Testis (tissue), 3 donors: ENCODE data around the gene DQX1. TPM values are rescaled to one million over a fixed set of nuclear protein-coding genes. Genes with fewer than 3 reads are reported as not detected.

Experiments used
- DNase-seq: peaks from one replicate; pipeline ENCODE4 v3.0.0-alpha.2; 2019
- H3K27ac ChIP-seq, 2 donors: fragments of 200-600 bp; sonication (generic); one replicate each; pipeline ENCODE4 v1.5.1; 2019
- H3K27me3 ChIP-seq: fragments of 200-600 bp; sonication (generic); one replicate; pipeline ENCODE4 v1.5.1; 2019
- H3K36me3 ChIP-seq: fragments of 200-600 bp; sonication (generic); one replicate; pipeline ENCODE4 v1.5.1; 2017; ENCODE audit warnings: low read depth; ENCODE audit errors: missing control alignments
- H3K4me1 ChIP-seq: fragments of 200-600 bp; sonication (generic); one replicate; pipeline ENCODE4 v1.5.1; 2019
- H3K4me3 ChIP-seq, 2 donors: fragments of 200-600 bp; sonication (generic); one replicate each; pipeline ENCODE4 v1.5.1; 2017 to 2019
- H3K9me3 ChIP-seq: fragments of 200-600 bp; sonication (generic); one replicate; pipeline ENCODE4 v1.5.1; 2017
- POLR2A ChIP-seq: fragments of 450-650 bp; IDR thresholded peaks from one replicate; pipeline ENCODE4 v1.6.1; 2017; ENCODE audit warnings: antibody characterized with exemption, mild to moderate bottlenecking, moderate library complexity
- WGBS, 2 donors: methylation state at CpG; one replicate each; pipeline ENCODE4 v1.1.5; 2018; 5-methylcytosine and 5-hydroxymethylcytosine counted together
- intact Hi-C: fragments of 100-400 bp; cut with DNase I; formaldehyde crosslinking; loops from one replicate; pipeline ENCODE4 v1.15.1; 2023; ENCODE audit warnings: low total_unique reads
- polyA plus RNA-seq: library from polyadenylated mRNA; stranded (reverse); fragments of 350-450 nt; fragmentation: Illumina TruSeq; extraction: RNeasy Lipid Tissue Mini Kit (QIAGEN cat#74804); gene quantifications from one replicate; pipeline ENCODE4 v1.2.3, GENCODE V29; 2014; ENCODE audit warnings: low read depth, low replicate concordance; ENCODE audit not compliant: insufficient read depth
- total RNA-seq, 2 donors: library from RNA; depleted of rRNA; stranded (reverse); fragments of >200 nt; gene quantifications; one replicate each; pipeline ENCODE4 v1.2.3, GENCODE V29; 2016
- TF ChIP-seq, protein P1 (sequence below), 3 experiments: fragments of 450-650 bp in 2 of 3; fragments of 200-600 bp in 1 of 3; sonication (generic) in 1 of 3; IDR thresholded peaks; one replicate each; pipeline ENCODE4 v1.5.1; 2016 to 2019; ENCODE audit warnings: antibody characterized with exemption in 3 of 3, mild to moderate bottlenecking in 2 of 3, moderate library complexity in 1 of 3

DQX1 gene
- total and polyA plus RNA-seq, 3 donors from 2014 or later: 0.43 to 0.86 TPM; not detected in 1

DNA sequence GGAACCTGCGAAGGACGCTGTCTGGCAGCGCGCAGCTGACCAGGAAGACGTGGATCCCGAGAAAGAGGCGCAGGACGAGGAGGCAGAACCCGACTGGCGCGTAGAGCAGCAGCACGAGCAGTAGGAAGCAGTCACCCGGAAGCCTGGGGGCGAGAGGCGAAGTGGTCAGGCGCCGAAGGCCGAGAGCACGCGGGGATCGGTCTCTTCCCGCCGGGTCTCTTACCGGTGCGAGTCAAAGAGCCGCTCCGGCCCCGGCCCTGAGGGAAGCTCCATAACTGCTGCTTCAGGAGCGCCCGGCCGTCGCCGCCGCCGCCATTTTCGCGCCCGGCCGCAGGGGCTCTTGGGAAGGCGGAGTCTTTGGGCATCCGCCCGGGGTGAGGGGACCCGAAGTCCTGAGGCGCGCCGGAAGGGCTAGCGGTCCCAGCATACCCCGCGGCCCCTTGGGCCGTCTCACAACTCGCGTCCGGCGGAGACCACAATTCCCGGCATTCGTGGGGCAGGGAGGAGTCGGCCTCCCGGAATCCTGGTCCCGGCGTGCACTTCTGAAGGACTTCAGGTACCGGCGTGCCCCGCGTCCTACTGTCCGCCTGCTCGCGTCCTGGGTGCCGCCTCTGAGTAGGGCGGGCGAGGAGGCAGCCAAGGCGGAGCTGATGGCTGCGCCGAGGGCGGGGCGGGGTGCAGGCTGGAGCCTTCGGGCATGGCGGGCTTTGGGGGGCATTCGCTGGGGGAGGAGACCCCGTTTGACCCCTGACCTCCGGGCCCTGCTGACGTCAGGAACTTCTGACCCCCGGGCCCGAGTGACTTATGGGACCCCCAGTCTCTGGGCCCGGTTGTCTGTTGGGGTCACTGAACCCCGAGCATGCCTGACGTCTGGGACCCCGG lies 3.6 kb upstream of the DQX1 start, which contains the start of the genes AUP1 and HTRA2:
Gene AUP1 (minus strand): TSS at position 350 of the 882 bp plus-strand sequence. CDS start 77 bp downstream, at position 273.
Gene HTRA2 (plus strand): TSS at position 577 of the 882 bp plus-strand sequence. CDS start 74 bp downstream, at position 651.
- H3K36me3 ChIP-seq: no peaks in the 10 kb centered on the region
- 0 to 3% methylated on average over 15 to 56 of the region's 87 CpGs for WGBS, 2 donors

DNA sequence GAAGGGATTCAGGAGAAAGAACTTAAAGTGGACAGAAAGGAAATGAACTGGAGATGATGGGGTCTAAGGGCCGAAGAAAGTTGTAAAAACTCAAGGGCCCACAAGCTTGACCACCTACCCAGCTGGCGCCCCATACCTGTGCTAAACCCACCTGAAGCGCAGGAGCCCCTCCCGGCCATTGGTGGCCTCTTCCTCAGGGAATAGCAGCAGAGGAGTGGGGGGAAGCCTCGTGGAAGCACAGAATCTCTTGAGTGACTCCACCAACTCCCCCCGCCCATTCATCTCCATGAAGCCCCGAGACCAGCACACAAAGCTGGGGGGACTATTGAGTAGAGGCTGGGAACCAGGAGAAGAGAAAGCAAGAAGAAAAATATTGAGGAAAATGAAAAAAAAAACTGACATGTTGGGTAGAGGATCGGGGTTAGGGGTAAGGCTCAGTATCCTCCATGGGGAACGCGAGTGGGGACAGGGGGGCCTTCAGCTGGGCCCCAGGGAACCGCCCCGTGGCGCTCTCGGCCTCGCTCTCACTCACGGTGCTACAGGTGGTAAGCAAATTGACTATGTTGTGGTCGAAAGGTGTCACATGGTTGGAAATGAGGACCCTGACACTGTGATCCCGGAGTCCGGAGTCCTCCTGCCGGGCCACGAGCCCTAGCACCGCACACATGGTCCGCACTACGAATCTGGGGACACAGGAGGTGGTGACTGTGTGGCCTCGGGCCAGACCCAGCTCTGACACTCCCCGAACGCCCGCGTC lies 2.7 kb upstream of the DQX1 start:
- Histone ChIP-seq H3K4me3 (peak overlapping the region; percentile 72 to 87), H3K4me1 (peaks cover 16% of the 10 kb centered on the region), H3K27me3 (no peaks in the 10 kb centered on the region), H3K36me3 (no peaks in the 10 kb centered on the region), H3K27ac (peak overlapping the region; percentile 62 to 82), H3K9me3 (no peaks in the 10 kb centered on the region)
- intact Hi-C loops: no loop called here
- 13 to 14% methylated on average over 17 to 28 of the region's 29 CpGs for WGBS, 2 donors
- no peak for DNase-seq
- TF ChIP-seq POLR2A: no peak
- TF ChIP-seq, protein P1, sequence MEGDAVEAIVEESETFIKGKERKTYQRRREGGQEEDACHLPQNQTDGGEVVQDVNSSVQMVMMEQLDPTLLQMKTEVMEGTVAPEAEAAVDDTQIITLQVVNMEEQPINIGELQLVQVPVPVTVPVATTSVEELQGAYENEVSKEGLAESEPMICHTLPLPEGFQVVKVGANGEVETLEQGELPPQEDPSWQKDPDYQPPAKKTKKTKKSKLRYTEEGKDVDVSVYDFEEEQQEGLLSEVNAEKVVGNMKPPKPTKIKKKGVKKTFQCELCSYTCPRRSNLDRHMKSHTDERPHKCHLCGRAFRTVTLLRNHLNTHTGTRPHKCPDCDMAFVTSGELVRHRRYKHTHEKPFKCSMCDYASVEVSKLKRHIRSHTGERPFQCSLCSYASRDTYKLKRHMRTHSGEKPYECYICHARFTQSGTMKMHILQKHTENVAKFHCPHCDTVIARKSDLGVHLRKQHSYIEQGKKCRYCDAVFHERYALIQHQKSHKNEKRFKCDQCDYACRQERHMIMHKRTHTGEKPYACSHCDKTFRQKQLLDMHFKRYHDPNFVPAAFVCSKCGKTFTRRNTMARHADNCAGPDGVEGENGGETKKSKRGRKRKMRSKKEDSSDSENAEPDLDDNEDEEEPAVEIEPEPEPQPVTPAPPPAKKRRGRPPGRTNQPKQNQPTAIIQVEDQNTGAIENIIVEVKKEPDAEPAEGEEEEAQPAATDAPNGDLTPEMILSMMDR (IDR thresholded peaks at IDR 0.05): no peak

More for the DNA sequence above, 3.6 kb upstream of the DQX1 start, which contains the start of the genes AUP1 and HTRA2:
- DNase-seq: peak; percentile 99
- Histone ChIP-seq H3K4me1 (peaks cover 16% of the 10 kb centered on the region), H3K27me3 (no peaks in the 10 kb centered on the region), H3K9me3 (no peaks in the 10 kb centered on the region), H3K4me3 (peak within 1 kb of the TSS; percentile 72 to 87), H3K27ac (peak within 1 kb of the TSS; percentile 62 to 82)
- no peak for TF ChIP-seq POLR2A
- TF ChIP-seq, protein P1 (IDR thresholded peaks at IDR 0.05): no peak
- intact Hi-C loops: no loop called here

DNA sequence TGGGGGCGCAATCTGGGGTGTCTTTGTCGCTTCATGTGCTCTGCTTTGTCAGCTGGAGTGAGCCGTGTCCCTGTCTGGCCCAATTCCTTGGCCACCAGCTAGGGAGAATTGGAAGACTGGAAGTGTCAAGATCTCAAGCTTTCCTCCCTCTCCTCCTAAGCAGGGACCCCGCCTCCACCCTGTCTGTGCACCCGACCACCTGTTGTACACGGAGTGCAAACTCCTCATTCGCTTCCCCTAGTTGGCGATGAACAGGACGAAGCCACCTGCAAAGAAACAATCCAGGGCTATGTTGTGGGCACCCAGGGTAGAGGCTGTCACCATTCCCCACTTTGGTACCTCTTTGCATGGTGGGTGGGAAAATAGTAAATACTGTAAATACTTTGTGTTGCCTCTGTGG lies 1.7 kb upstream of the DQX1 start:
- H3K27me3 ChIP-seq: no peaks in the 10 kb centered on the region
- intact Hi-C loops: no loop called here
- peaks cover 16% of the 10 kb centered on the region for H3K4me1 ChIP-seq
- H3K27ac ChIP-seq: no peak overlapping the region
- no peak for DNase-seq
- TF ChIP-seq, protein P1 (IDR thresholded peaks at IDR 0.05): no peak
- no peak for TF ChIP-seq POLR2A
- H3K36me3 ChIP-seq: no peaks in the 10 kb centered on the region
- WGBS, 2 donors: 94 to 95% methylated on average over 9 of the region's 9 CpGs
- no peak overlapping the region for H3K4me3 ChIP-seq
- no peaks in the 10 kb centered on the region for H3K9me3 ChIP-seq

DNA sequence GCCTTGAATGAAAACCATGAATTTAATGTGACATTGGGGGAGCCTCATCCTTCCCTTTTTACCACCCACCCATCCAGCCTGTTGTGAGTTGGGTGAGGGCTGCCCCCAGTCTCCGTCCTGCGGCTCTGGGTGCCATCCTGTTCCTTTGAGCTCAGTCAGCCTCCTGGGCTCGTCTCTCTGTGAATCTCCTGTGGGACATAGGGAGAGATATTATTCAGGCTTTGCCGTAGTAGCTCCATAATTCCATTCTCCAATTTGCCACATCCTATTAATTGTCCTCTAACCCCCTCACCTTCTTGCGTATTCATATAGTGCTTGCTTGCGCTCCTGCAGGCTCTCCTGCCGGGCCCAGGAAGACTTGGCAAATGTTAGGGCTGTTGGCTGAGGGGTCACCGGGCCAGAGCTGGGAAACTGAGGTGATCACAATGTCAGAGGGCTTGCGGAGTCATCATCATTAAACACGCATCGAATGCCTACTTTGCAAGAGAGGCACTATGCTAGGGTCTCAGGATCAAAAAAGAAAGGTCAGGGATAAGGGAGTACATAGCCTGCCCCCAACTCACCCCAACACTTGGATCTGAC lies 709 bp upstream of the DQX1 start:
- no peaks in the 10 kb centered on the region for H3K36me3 ChIP-seq
- WGBS, 2 donors: 95 to 99% methylated on average over 11 of the region's 11 CpGs
- TF ChIP-seq, protein P1 (IDR thresholded peaks at IDR 0.05): no peak
- no peak for TF ChIP-seq POLR2A
- DNase-seq: no peak
- no peak overlapping the region for H3K27ac ChIP-seq
- intact Hi-C loops: no loop called here
- no peaks in the 10 kb centered on the region for H3K9me3 ChIP-seq
- no peaks in the 10 kb centered on the region for H3K27me3 ChIP-seq
- H3K4me1 ChIP-seq: peaks cover 16% of the 10 kb centered on the region
- no peak overlapping the region for H3K4me3 ChIP-seq
